Measurements from ENCODE around the gene OR2M3. TPM values are rescaled to one million over a fixed set of nuclear protein-coding genes. Genes with fewer than 3 reads are reported as not detected.

OR2M3 gene, protein sequence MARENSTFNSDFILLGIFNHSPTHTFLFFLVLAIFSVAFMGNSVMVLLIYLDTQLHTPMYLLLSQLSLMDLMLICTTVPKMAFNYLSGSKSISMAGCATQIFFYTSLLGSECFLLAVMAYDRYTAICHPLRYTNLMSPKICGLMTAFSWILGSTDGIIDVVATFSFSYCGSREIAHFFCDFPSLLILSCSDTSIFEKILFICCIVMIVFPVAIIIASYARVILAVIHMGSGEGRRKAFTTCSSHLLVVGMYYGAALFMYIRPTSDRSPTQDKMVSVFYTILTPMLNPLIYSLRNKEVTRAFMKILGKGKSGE
- not detected in 2 replicates for total RNA-seq (2014; rRNA removed; shearing (Covaris generic); ENCODE audit: low replicate concordance)

DNA sequence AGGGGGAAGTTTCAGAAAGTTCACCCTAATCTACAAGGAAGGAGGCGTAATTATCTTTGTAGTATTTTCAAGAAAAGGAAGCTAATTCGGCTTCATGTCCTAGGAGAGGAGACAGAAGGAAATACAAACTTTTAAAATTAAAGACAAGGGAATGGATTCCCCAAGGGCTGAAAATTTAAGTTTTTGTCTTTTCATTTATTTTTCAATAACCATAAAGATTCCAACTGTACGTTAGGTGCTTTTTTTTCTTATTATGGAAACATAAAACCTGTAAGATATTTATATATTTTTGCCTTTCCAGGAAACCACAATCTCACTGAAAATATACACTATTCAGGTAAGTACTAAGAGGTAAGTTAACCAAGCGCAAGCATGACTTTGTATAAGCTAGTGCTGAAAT is at the start of gene OR2M3:
Gene OR2M3 (plus strand): TSS at position 301 of the 400 bp plus-strand sequence. CDS start 5,803 bp downstream, outside the sequence.
- DNase-seq, result no peak

DNA sequence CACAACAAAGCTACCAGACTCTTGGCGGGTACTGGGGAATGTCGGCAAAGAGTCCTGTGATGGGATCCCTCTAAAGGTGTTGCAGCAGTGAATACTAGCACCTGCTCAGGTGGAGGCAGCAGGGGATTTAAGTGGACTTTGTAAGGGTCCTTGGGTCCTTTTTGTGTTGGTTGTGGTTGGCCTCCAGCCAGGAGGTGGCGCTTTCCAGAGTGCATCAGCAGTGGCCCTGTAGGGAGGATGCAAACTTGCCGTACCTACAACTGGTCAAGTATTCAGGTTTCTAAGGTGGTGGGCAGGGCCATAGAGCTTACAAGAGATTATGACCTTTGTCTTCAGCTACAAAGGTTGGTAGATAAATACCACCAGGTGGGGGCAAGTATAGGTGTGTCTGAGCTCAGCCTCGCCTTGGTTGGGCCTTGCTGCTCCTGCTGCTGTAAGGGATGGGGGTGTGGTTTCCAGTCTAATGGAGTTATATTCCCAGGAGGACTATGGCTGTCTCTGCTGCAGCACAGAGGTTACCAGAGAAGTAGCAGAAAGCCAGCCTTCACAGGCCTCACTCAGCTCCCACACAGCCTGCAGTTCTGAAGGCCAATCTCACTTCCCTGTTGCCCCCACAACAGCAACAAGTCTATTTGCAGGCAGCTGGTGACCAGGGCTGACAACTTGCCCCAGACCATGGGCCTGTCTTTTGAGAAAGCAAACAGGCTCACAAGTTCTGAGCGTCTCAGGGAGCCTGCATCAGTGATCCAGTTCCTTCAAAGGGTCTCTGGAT is 44.8 kb upstream of the OR2M3 start:
- no peaks in the 10 kb centered on the region for H3K36me3 ChIP-seq (ENCODE audit: insufficient read depth, low read length)
- no peaks in the 10 kb centered on the region for H3K4me1 ChIP-seq (ENCODE audit: low read length)
- no peaks in the 10 kb centered on the region for H3K9me2 ChIP-seq (replicated peaks; ENCODE audit: insufficient read depth, low read length)
- H3K27me3 ChIP-seq (ENCODE audit: low read length), result no peaks in the 10 kb centered on the region
- H3K9me3 ChIP-seq (ENCODE audit: low read length), result peaks cover 3% of the 10 kb centered on the region
- no peak overlapping the region for H3K4me2 ChIP-seq (ENCODE audit: low read depth, low read length, poor library complexity, severe bottlenecking)
- H4K20me1 ChIP-seq (ENCODE audit: insufficient read depth, low read depth, low read length), result no peaks in the 10 kb centered on the region
- H2AFZ ChIP-seq (ENCODE audit: low read length), result no peak overlapping the region
- no peak for DNase-seq
- no peak overlapping the region for H3K4me3 ChIP-seq (ENCODE audit: low read length)
- H3K9ac ChIP-seq (ENCODE audit: low read length), result no peak overlapping the region
- H3K79me2 ChIP-seq (ENCODE audit: low read length), result no peaks in the 10 kb centered on the region
- no peak overlapping the region for H3K27ac ChIP-seq (ENCODE audit: low read length)

More for the DNA sequence above, at the start of gene OR2M3:
- H2AFZ ChIP-seq (ENCODE audit: low read length), result no peak within 1 kb of the TSS
- no peak within 1 kb of the TSS for H3K4me2 ChIP-seq (ENCODE audit: low read depth, low read length, poor library complexity, severe bottlenecking)
- no peaks in the 10 kb centered on the region for H4K20me1 ChIP-seq (ENCODE audit: insufficient read depth, low read depth, low read length)
- H3K4me3 ChIP-seq (ENCODE audit: low read length), result no peak within 1 kb of the TSS
- no peaks in the 10 kb centered on the region for H3K27me3 ChIP-seq (ENCODE audit: low read length)
- no peak within 1 kb of the TSS for H3K9ac ChIP-seq (ENCODE audit: low read length)
- no peaks in the 10 kb centered on the region for H3K79me2 ChIP-seq (ENCODE audit: low read length)
- H3K4me1 ChIP-seq (ENCODE audit: low read length), result no peaks in the 10 kb centered on the region
- no peak within 1 kb of the TSS for H3K27ac ChIP-seq (ENCODE audit: low read length)
- no peaks in the 10 kb centered on the region for H3K36me3 ChIP-seq (ENCODE audit: insufficient read depth, low read length)
- H3K9me3 ChIP-seq (ENCODE audit: low read length), result no peaks in the 10 kb centered on the region
- no peaks in the 10 kb centered on the region for H3K9me2 ChIP-seq (replicated peaks; ENCODE audit: insufficient read depth, low read length)

DNA sequence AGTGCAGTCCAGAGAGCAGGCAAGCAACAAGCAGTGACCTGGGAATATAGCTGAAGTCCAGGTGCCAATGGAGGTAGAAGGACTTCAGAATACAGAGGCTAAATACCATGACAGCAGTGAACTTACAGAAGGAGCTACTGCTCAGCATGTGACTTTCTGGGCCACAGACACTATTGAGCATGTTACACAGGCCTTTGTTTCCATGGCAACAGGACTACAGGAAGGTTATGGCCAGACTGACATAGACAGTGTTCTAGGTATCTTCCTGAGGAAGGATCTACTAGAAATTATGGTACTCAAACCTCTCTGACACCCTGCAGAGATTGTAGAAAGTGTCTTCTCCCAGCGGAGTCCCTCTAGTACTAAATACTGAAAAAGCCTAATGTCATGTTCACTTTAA is 41.1 kb upstream of the OR2M3 start:
- Histone ChIP-seq H4K20me1 (ENCODE audit: insufficient read depth, low read depth, low read length) (no peaks in the 10 kb centered on the region), H3K4me3 (ENCODE audit: low read length) (no peak overlapping the region)
- DNase-seq, result no peak

DNA sequence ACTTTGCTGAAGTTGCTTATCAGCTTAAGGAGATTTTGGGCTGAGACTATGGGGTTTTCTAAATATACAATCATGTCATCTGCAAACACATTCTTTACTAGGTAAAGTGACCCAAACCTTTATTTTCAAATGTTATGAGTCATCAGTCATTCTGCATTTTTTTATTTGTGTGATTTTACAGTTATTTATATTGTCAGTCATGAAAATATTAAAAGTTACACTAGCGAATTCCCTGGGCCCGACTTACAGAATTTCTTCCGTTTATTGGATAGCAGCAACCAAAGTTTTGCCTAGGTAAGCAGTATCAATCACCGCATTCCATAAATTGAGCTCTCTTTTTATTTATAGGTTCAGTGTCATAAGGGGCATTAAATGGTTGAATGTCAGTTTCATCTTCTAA is 38.3 kb upstream of the OR2M3 start:
- Histone ChIP-seq H4K20me1 (ENCODE audit: insufficient read depth, low read depth, low read length) (no peaks in the 10 kb centered on the region), H3K9ac (ENCODE audit: low read length) (no peak overlapping the region), H3K4me3 (ENCODE audit: low read length) (no peak overlapping the region), H3K9me2 (replicated peaks; ENCODE audit: insufficient read depth, low read length) (no peaks in the 10 kb centered on the region), H3K4me2 (ENCODE audit: low read depth, low read length, poor library complexity, severe bottlenecking) (no peak overlapping the region), H3K9me3 (ENCODE audit: low read length) (no peaks in the 10 kb centered on the region; the same call in 1 of the 2 replicates), H3K4me1 (ENCODE audit: low read length) (no peaks in the 10 kb centered on the region), H2AFZ (ENCODE audit: low read length) (no peak overlapping the region), H3K27me3 (ENCODE audit: low read length) (no peaks in the 10 kb centered on the region), H3K36me3 (ENCODE audit: insufficient read depth, low read length) (no peaks in the 10 kb centered on the region), H3K27ac (ENCODE audit: low read length) (no peak overlapping the region), H3K79me2 (ENCODE audit: low read length) (no peaks in the 10 kb centered on the region)
- no peak for DNase-seq

More for the DNA sequence above, 41.1 kb upstream of the OR2M3 start:
- Histone ChIP-seq H3K9me3 (ENCODE audit: low read length) (peaks cover 3% of the 10 kb centered on the region), H3K36me3 (ENCODE audit: insufficient read depth, low read length) (no peaks in the 10 kb centered on the region), H3K9ac (ENCODE audit: low read length) (no peak overlapping the region), H3K27me3 (ENCODE audit: low read length) (no peaks in the 10 kb centered on the region), H3K79me2 (ENCODE audit: low read length) (no peaks in the 10 kb centered on the region), H3K4me2 (ENCODE audit: low read depth, low read length, poor library complexity, severe bottlenecking) (no peak overlapping the region), H3K27ac (ENCODE audit: low read length) (no peak overlapping the region), H3K9me2 (replicated peaks; ENCODE audit: insufficient read depth, low read length) (no peaks in the 10 kb centered on the region), H3K4me1 (ENCODE audit: low read length) (no peaks in the 10 kb centered on the region), H2AFZ (ENCODE audit: low read length) (no peak overlapping the region)

DNA sequence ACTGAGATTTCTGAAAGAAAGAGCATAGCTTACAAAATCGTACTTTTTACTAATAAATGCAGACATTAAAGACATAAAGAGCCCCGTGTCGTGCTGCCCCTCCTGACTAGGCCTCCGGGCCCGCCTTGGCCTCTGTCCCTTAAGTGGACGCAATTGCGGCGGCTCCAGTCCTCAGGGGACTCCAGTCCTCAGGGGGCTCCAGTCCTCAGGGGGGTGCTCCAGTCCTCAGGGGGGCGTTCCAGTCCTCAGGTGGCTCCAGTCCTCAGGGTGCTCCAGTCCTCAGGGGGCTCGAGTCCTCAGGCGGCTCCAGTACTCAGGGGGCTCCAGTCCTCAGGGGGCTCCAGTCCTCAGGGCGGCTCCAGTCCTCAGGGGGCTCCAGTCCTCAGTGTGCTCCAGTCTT is 33.0 kb upstream of the OR2M3 start:
- DNase-seq, result no peak
- no peaks in the 10 kb centered on the region for H3K27me3 ChIP-seq (ENCODE audit: low read length)
- no peaks in the 10 kb centered on the region for H3K9me2 ChIP-seq (replicated peaks; ENCODE audit: insufficient read depth, low read length)
- H3K36me3 ChIP-seq (ENCODE audit: insufficient read depth, low read length), result no peaks in the 10 kb centered on the region
- no peak overlapping the region for H3K4me3 ChIP-seq (ENCODE audit: low read length)
- no peaks in the 10 kb centered on the region for H3K79me2 ChIP-seq (ENCODE audit: low read length)
- no peak overlapping the region for H3K9ac ChIP-seq (ENCODE audit: low read length)
- no peaks in the 10 kb centered on the region for H3K4me1 ChIP-seq (ENCODE audit: low read length)
- H3K4me2 ChIP-seq (ENCODE audit: low read depth, low read length, poor library complexity, severe bottlenecking), result no peak overlapping the region
- H2AFZ ChIP-seq (ENCODE audit: low read length), result no peak overlapping the region
- H4K20me1 ChIP-seq (ENCODE audit: insufficient read depth, low read depth, low read length), result no peaks in the 10 kb centered on the region
- no peak overlapping the region for H3K27ac ChIP-seq (ENCODE audit: low read length)
- no peaks in the 10 kb centered on the region; the same call in 1 of the 2 replicates for H3K9me3 ChIP-seq (ENCODE audit: low read length)

DNA sequence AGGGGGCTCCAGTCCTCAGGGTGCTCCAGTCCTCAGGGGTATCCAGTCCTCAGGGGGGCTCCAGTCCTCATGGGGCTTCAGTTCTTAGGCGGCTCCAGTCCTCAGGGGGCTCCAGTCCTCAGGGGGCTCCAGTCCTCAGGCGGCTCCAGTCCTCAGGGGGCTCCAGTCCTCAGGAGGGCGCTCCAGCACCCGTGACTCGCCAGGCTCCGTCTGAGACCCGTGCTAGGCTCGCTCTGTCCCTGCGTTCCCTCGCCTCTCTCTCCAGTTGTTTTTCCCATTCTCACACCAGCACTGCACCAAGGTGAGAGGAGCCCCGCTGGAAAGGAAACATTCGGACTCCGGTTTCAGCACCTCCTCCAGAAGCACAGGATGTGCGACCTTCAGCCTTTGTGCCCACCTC is 31.9 kb upstream of the OR2M3 start:
- H3K27me3 ChIP-seq (ENCODE audit: low read length), result no peaks in the 10 kb centered on the region
- no peaks in the 10 kb centered on the region for H3K79me2 ChIP-seq (ENCODE audit: low read length)
- no peaks in the 10 kb centered on the region for H3K9me2 ChIP-seq (replicated peaks; ENCODE audit: insufficient read depth, low read length)
- no peak overlapping the region for H3K4me3 ChIP-seq (ENCODE audit: low read length)
- DNase-seq, result no peak
- no peak overlapping the region for H3K27ac ChIP-seq (ENCODE audit: low read length)
- no peaks in the 10 kb centered on the region; the same call in 1 of the 2 replicates for H3K9me3 ChIP-seq (ENCODE audit: low read length)
- no peaks in the 10 kb centered on the region for H3K4me1 ChIP-seq (ENCODE audit: low read length)
- H3K4me2 ChIP-seq (ENCODE audit: low read depth, low read length, poor library complexity, severe bottlenecking), result no peak overlapping the region
- H3K9ac ChIP-seq (ENCODE audit: low read length), result no peak overlapping the region
- H4K20me1 ChIP-seq (ENCODE audit: insufficient read depth, low read depth, low read length), result no peaks in the 10 kb centered on the region
- no peaks in the 10 kb centered on the region for H3K36me3 ChIP-seq (ENCODE audit: insufficient read depth, low read length)
- H2AFZ ChIP-seq (ENCODE audit: low read length), result no peak overlapping the region

DNA sequence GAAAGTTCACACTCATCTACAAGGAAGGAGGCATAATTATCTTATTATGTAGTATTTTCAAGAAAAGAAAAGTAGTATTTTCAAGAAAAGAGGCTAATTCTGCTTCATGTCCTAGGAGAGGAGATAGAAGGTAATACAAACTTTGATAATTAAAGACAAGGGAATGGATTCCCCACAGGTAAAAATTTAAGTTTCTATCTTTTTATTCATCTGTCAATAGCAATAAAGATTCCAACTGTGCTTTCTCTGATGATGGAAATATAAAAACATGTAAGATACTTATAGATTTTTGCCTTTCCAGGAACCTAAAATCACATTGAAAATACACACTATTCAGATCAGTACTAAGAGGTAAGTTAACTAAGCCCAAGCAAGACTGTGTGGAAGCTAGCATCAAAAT is 22.5 kb upstream of the OR2M3 start, which contains the start of gene OR2M2:
Gene OR2M2 (plus strand): TSS at position 301 of the 400 bp plus-strand sequence. CDS start 5,165 bp downstream, outside the sequence.
- Histone ChIP-seq H3K27me3 (ENCODE audit: low read length) (no peaks in the 10 kb centered on the region), H3K36me3 (ENCODE audit: insufficient read depth, low read length) (no peaks in the 10 kb centered on the region), H3K9me3 (ENCODE audit: low read length) (no peaks in the 10 kb centered on the region), H3K27ac (ENCODE audit: low read length) (no peak within 1 kb of the TSS), H3K4me2 (ENCODE audit: low read depth, low read length, poor library complexity, severe bottlenecking) (no peak within 1 kb of the TSS), H3K4me3 (ENCODE audit: low read length) (no peak within 1 kb of the TSS), H3K9ac (ENCODE audit: low read length) (no peak within 1 kb of the TSS), H3K9me2 (replicated peaks; ENCODE audit: insufficient read depth, low read length) (no peaks in the 10 kb centered on the region), H3K79me2 (ENCODE audit: low read length) (no peaks in the 10 kb centered on the region), H4K20me1 (ENCODE audit: insufficient read depth, low read depth, low read length) (no peaks in the 10 kb centered on the region), H2AFZ (ENCODE audit: low read length) (no peak within 1 kb of the TSS), H3K4me1 (ENCODE audit: low read length) (no peaks in the 10 kb centered on the region)
- DNase-seq, result no peak

DNA sequence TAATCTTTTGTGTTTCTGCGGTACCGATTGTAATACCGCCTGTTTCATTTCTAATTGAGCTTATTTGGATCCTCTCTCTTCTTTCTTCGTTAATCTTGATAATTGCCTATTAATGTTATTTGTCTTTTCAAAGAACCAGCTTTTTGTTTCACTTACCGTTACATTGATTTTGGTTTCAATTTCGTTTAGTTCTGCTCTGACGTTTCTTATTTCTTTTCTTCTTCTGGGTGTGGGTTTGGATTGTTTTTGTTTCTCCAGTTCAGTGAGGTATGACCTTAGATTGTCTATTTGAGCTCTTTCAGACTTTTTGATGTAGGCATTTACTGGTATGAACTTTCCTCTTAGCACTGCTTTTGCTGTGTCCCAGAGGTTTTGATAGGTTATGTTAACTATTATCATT is 13.1 kb upstream of the OR2M3 start:
- no peak overlapping the region for H3K27ac ChIP-seq (ENCODE audit: low read length)
- no peaks in the 10 kb centered on the region for H3K4me1 ChIP-seq (ENCODE audit: low read length)
- no peaks in the 10 kb centered on the region for H3K79me2 ChIP-seq (ENCODE audit: low read length)
- no peak for DNase-seq
- H3K27me3 ChIP-seq (ENCODE audit: low read length), result no peaks in the 10 kb centered on the region
- no peaks in the 10 kb centered on the region for H3K9me2 ChIP-seq (replicated peaks; ENCODE audit: insufficient read depth, low read length)
- no peak overlapping the region for H3K4me3 ChIP-seq (ENCODE audit: low read length)
- H3K9ac ChIP-seq (ENCODE audit: low read length), result no peak overlapping the region
- H3K9me3 ChIP-seq (ENCODE audit: low read length), result no peaks in the 10 kb centered on the region
- no peaks in the 10 kb centered on the region for H3K36me3 ChIP-seq (ENCODE audit: insufficient read depth, low read length)
- no peaks in the 10 kb centered on the region for H4K20me1 ChIP-seq (ENCODE audit: insufficient read depth, low read depth, low read length)
- H3K4me2 ChIP-seq (ENCODE audit: low read depth, low read length, poor library complexity, severe bottlenecking), result no peak overlapping the region
- no peak overlapping the region for H2AFZ ChIP-seq (ENCODE audit: low read length)

Data from Karpas-422 (cell line).